Osteoblast (primary cell): ENCODE data around the gene QRFPR. TPM values are rescaled to one million over a fixed set of nuclear protein-coding genes. Genes with fewer than 3 reads are reported as not detected.
A peak's percentile ranks its signal among the peaks of the same experiment; 100 is the strongest.

Experiments used
- DNase-seq: peaks from one replicate; pipeline ENCODE4 v3.0.0; 2011; ENCODE audit warnings: low spot score, mixed read lengths; ENCODE audit not compliant: insufficient read length; ENCODE audit errors: missing footprints
- H2AFZ ChIP-seq: 2 replicates; pipeline ENCODE4 v1.6.0; 2011; ENCODE audit warnings: mild to moderate bottlenecking, low read length
- H3K27ac ChIP-seq: 2 replicates; pipeline ENCODE4 v1.5.1; 2011; ENCODE audit warnings: mild to moderate bottlenecking, low read depth, low read length, moderate library complexity
- H3K27me3 ChIP-seq: 2 replicates; pipeline ENCODE4 v1.6.0; 2012; ENCODE audit warnings: mild to moderate bottlenecking, control low read depth, inconsistent platforms, low read length, moderate library complexity; ENCODE audit not compliant: insufficient read depth
- H3K36me3 ChIP-seq: 2 replicates; pipeline ENCODE4 v1.5.1; 2011; ENCODE audit warnings: mild to moderate bottlenecking, low read length, control low read depth, moderate library complexity; ENCODE audit not compliant: insufficient read depth
- H3K4me1 ChIP-seq: 2 replicates; pipeline ENCODE4 v1.5.1; 2011; ENCODE audit warnings: mild to moderate bottlenecking, low read length, control low read depth, moderate library complexity; ENCODE audit not compliant: insufficient read depth
- H3K4me2 ChIP-seq: 2 replicates; pipeline ENCODE4 v1.6.0; 2011; ENCODE audit warnings: mild to moderate bottlenecking, low read length; ENCODE audit not compliant: insufficient read depth
- H3K4me3 ChIP-seq: fragments of 200-600 bp; sonication (generic); 3 replicates; pipeline ENCODE4 v1.5.1; 2012; ENCODE audit warnings: mild to moderate bottlenecking, low read length, inconsistent platforms; ENCODE audit not compliant: insufficient read depth
- H3K79me2 ChIP-seq: 2 replicates; pipeline ENCODE4 v1.6.0; 2012; ENCODE audit warnings: mild to moderate bottlenecking, low read length, control low read depth, inconsistent platforms; ENCODE audit not compliant: insufficient read depth
- H3K9me3 ChIP-seq: 2 replicates; pipeline ENCODE4 v1.5.1; 2011; ENCODE audit warnings: low read depth, low read length, control low read depth
- H4K20me1 ChIP-seq: 2 replicates; pipeline ENCODE4 v1.6.0; 2012; ENCODE audit warnings: mild to moderate bottlenecking, low read length, control low read depth; ENCODE audit not compliant: insufficient read depth
- CTCF ChIP-seq: IDR thresholded peaks from 2 replicates; pipeline ENCODE4 v1.5.1; 2011; ENCODE audit warnings: mild to moderate bottlenecking, low read depth, low read length, moderate library complexity; ENCODE audit errors: extremely low read depth
- total RNA-seq: library from RNA; depleted of rRNA; stranded (reverse); fragments of >200 nt; gene quantifications from 2 replicates; pipeline ENCODE4 v1.2.3, GENCODE V29; 2012

Gene QRFPR
- total RNA-seq, 1 donor: not detected

- H3K36me3 ChIP-seq: no peaks in the 10 kb centered on the region
- H3K27ac ChIP-seq: no peak overlapping the region
- peak; percentile 19 for DNase-seq
- H3K4me3 ChIP-seq: no peak overlapping the region
- H3K27me3 ChIP-seq: no peaks in the 10 kb centered on the region
- H3K79me2 ChIP-seq: no peaks in the 10 kb centered on the region
- no peak overlapping the region for H2AFZ ChIP-seq
- no peaks in the 10 kb centered on the region for H3K9me3 ChIP-seq
- no peak overlapping the region for H3K4me2 ChIP-seq
- no peaks in the 10 kb centered on the region for H3K4me1 ChIP-seq
- peak; percentile 79 for TF ChIP-seq CTCF
- H4K20me1 ChIP-seq: no peaks in the 10 kb centered on the region
Measured at GRCh38 chr4:121307445-121308327, 73.1 kb downstream of the QRFPR start.

GRCh38 chr4:121306931-121307330, 73.9 kb downstream of the QRFPR start:
- Histone ChIP-seq H3K27me3 (no peaks in the 10 kb centered on the region), H3K79me2 (no peaks in the 10 kb centered on the region), H3K36me3 (no peaks in the 10 kb centered on the region), H3K9me3 (no peaks in the 10 kb centered on the region), H4K20me1 (no peaks in the 10 kb centered on the region), H3K4me1 (no peaks in the 10 kb centered on the region), H3K27ac (no peak overlapping the region), H2AFZ (no peak overlapping the region), H3K4me3 (no peak overlapping the region), H3K4me2 (no peak overlapping the region)
- no peak for TF ChIP-seq CTCF
- DNase-seq: no peak

GRCh38 chr4:121304893-121305292, 75.9 kb downstream of the QRFPR start:
- Histone ChIP-seq H2AFZ (no peak overlapping the region), H3K4me1 (no peaks in the 10 kb centered on the region), H3K27me3 (peaks cover 3% of the 10 kb centered on the region), H3K79me2 (no peaks in the 10 kb centered on the region), H3K4me3 (no peak overlapping the region), H3K4me2 (no peak overlapping the region), H4K20me1 (no peaks in the 10 kb centered on the region), H3K27ac (no peak overlapping the region), H3K9me3 (no peaks in the 10 kb centered on the region), H3K36me3 (no peaks in the 10 kb centered on the region)
- DNase-seq: no peak
- TF ChIP-seq CTCF: no peak

GRCh38 chr4:121299367-121299766, 81.5 kb downstream of the QRFPR start:
- TF ChIP-seq CTCF: no peak
- H4K20me1 ChIP-seq: no peaks in the 10 kb centered on the region
- no peak overlapping the region for H3K27ac ChIP-seq
- no peak overlapping the region for H3K4me3 ChIP-seq
- H3K9me3 ChIP-seq: no peaks in the 10 kb centered on the region
- H2AFZ ChIP-seq: no peak overlapping the region
- H3K79me2 ChIP-seq: no peaks in the 10 kb centered on the region
- H3K4me2 ChIP-seq: no peak overlapping the region
- peaks cover 8% of the 10 kb centered on the region for H3K27me3 ChIP-seq
- H3K36me3 ChIP-seq: no peaks in the 10 kb centered on the region
- no peaks in the 10 kb centered on the region for H3K4me1 ChIP-seq
- no peak for DNase-seq
